CD4-positive, alpha-beta T cell (primary cell): Measurements from ENCODE around the gene NTM. TPM values are rescaled to one million over a fixed set of nuclear protein-coding genes. Genes with fewer than 3 reads are reported as not detected.

Source experiments
- ATAC-seq: fragments of 200-7000 bp; cut with Tn5 transposase; one replicate; pipeline ENCODE4 v1.10.0; 2022; ENCODE audit warnings: mild to moderate bottlenecking; ENCODE audit not compliant: poor library complexity
- CTCF ChIA-PET: fragments of 350-600 bp; sonication (Branson Sonifier 250); formaldehyde crosslinking; loops from one replicate; lab custom pipeline; 2021; ENCODE audit warnings: antibody characterized with exemption, inconsistent platforms; lab: Charles Lee
- POLR2A ChIA-PET: fragments of 350-600 bp; sonication (Branson Sonifier 250); formaldehyde crosslinking; loops from one replicate; lab custom pipeline; 2021; ENCODE audit warnings: antibody characterized with exemption, inconsistent platforms; lab: Charles Lee
- DNase-seq, 14 experiments: peaks; one replicate each; pipeline ENCODE4 v3.0.0-alpha.2; 2013 to 2020; ENCODE audit warnings: mixed read lengths in 2 of 14
- H3K27ac ChIP-seq, 2 donors: one replicate each; pipeline versions ENCODE4 v1.5.1 to v1.7.0; 2013; ENCODE audit warnings: low read length in 2 of 2, low read depth in 1 of 2, mild to moderate bottlenecking in 1 of 2
- H3K27me3 ChIP-seq, 2 experiments: 1 replicate in 1 of 2; 2 replicates in 1 of 2; pipeline versions ENCODE4 v1.6.1 to v1.7.0; 2013; ENCODE audit warnings: low read length in 2 of 2, control low read depth in 1 of 2, mild to moderate bottlenecking in 1 of 2, moderate library complexity in 1 of 2; ENCODE audit not compliant: insufficient read depth in 2 of 2, control insufficient read depth in 1 of 2
- H3K36me3 ChIP-seq: one replicate; pipeline ENCODE4 v1.6.1; 2013; ENCODE audit warnings: low read length, control low read depth; ENCODE audit not compliant: insufficient read depth
- H3K4me1 ChIP-seq: one replicate; pipeline ENCODE4 v1.6.1; 2013; ENCODE audit warnings: low read length, control low read depth; ENCODE audit not compliant: insufficient read depth
- H3K4me3 ChIP-seq: one replicate; pipeline ENCODE4 v1.5.1; 2013; ENCODE audit warnings: mild to moderate bottlenecking, low read length, moderate library complexity
- H3K9me3 ChIP-seq, 2 experiments: 1 replicate in 1 of 2; 2 replicates in 1 of 2; pipeline versions ENCODE4 v1.6.1 to v1.7.0; 2013; ENCODE audit warnings: low read length in 2 of 2, mild to moderate bottlenecking in 2 of 2, control low read depth in 1 of 2, moderate library complexity in 1 of 2; ENCODE audit not compliant: control insufficient read depth in 1 of 2, insufficient read depth in 1 of 2
- H3K27ac Mint-ChIP-seq: one replicate; pipeline ENCODE4 v1.8.0; 2020; ENCODE audit warnings: mixed read lengths
- H3K27me3 Mint-ChIP-seq: one replicate; pipeline ENCODE4 v1.8.0; 2021; ENCODE audit warnings: mixed read lengths
- H3K36me3 Mint-ChIP-seq: one replicate; pipeline ENCODE4 v1.8.0; 2021; ENCODE audit warnings: low read depth, mixed read lengths
- H3K4me1 Mint-ChIP-seq: one replicate; pipeline ENCODE4 v1.8.0; 2021; ENCODE audit warnings: low read depth, mixed read lengths
- H3K4me3 Mint-ChIP-seq: one replicate; pipeline ENCODE4 v1.8.0; 2020; ENCODE audit warnings: mild to moderate bottlenecking, mixed read lengths
- H3K9me3 Mint-ChIP-seq: one replicate; pipeline ENCODE4 v1.8.0; 2020; ENCODE audit warnings: mixed read lengths
- CTCF ChIP-seq: fragments of 200-600 bp; IDR thresholded peaks from one replicate; pipeline ENCODE4 v1.8.0; 2022; ENCODE audit warnings: antibody characterized with exemption, mild to moderate bottlenecking
- intact Hi-C, 2 experiments: fragments of 100-400 bp; cut with DNase I in 1 of 2; cut with micrococcal nuclease in 1 of 2; formaldehyde crosslinking; loops; one replicate each; pipeline versions ENCODE4 v1.15.1 to v1.9.0; 2023 to 2025; cut with DNase I, micrococcal nuclease
- total RNA-seq, 174 experiments: library from RNA in 2 of 174; stranded (reverse) in 2 of 174; gene quantifications; one replicate each; pipeline ENCODE4 v1.2.3 and lab custom pipeline; 2021 to 2026

NTM gene
- total RNA-seq, 2 experiments from 2014 or later = not detected

- intact Hi-C loops = no loop called here
- ChIA-PET CTCF (no interaction called here), POLR2A (no interaction called here)
- ATAC-seq (no peak), DNase-seq (no peak)
- TF ChIP-seq CTCF = no peak
- Mint-ChIP-seq H3K27ac (no peak overlapping the region), H3K27me3 (no peaks in the 10 kb centered on the region), H3K4me3 (no peak overlapping the region), H3K4me1 (no peaks in the 10 kb centered on the region), H3K9me3 (peaks cover 3% of the 10 kb centered on the region), H3K36me3 (no peaks in the 10 kb centered on the region)
- Histone ChIP-seq H3K36me3 (no peaks in the 10 kb centered on the region), H3K9me3 (peaks cover 0 to 9% of the 10 kb centered on the region in 2 experiments), H3K27ac (no peak overlapping the region), H3K4me1 (no peaks in the 10 kb centered on the region), H3K27me3 (no peaks in the 10 kb centered on the region), H3K4me3 (no peak overlapping the region)
These were observed 741.4 kb downstream of the NTM start for GRCh38 chr11:132111838-132112237.

GRCh38 chr11:132112846-132113245 lies 742.4 kb downstream of the NTM start:
- no peak for TF ChIP-seq CTCF
- no peak overlapping the region for H3K4me3 Mint-ChIP-seq
- Histone ChIP-seq H3K4me3 (no peak overlapping the region), H3K4me1 (no peaks in the 10 kb centered on the region), H3K27ac (no peak overlapping the region), H3K36me3 (no peaks in the 10 kb centered on the region), H3K27me3 (no peaks in the 10 kb centered on the region), H3K9me3 (peaks cover 0 to 9% of the 10 kb centered on the region in 2 experiments)
- H3K36me3 Mint-ChIP-seq = no peaks in the 10 kb centered on the region
- no peaks in the 10 kb centered on the region for H3K27me3 Mint-ChIP-seq
- intact Hi-C loops = no loop called here
- DNase-seq (no peak), ATAC-seq (no peak)
- no peaks in the 10 kb centered on the region for H3K4me1 Mint-ChIP-seq
- peaks cover 3% of the 10 kb centered on the region for H3K9me3 Mint-ChIP-seq
- no peak overlapping the region for H3K27ac Mint-ChIP-seq
- POLR2A ChIA-PET = no interaction called here
- CTCF ChIA-PET = no interaction called here

GRCh38 chr11:132114185-132114584 lies 743.8 kb downstream of the NTM start:
- Mint-ChIP-seq H3K4me3 (no peak overlapping the region), H3K4me1 (no peaks in the 10 kb centered on the region), H3K9me3 (peaks cover 3% of the 10 kb centered on the region), H3K27me3 (no peaks in the 10 kb centered on the region), H3K36me3 (no peaks in the 10 kb centered on the region), H3K27ac (no peak overlapping the region)
- ChIA-PET POLR2A (no interaction called here), CTCF (no interaction called here)
- Histone ChIP-seq H3K27me3 (no peaks in the 10 kb centered on the region), H3K4me1 (no peaks in the 10 kb centered on the region), H3K9me3 (peaks cover 0 to 12% of the 10 kb centered on the region in 2 experiments), H3K36me3 (no peaks in the 10 kb centered on the region), H3K4me3 (no peak overlapping the region), H3K27ac (no peak overlapping the region)
- intact Hi-C loops = no loop called here
- TF ChIP-seq CTCF = no peak
- no peak for ATAC-seq
- DNase-seq = no peak
